K562 (cell line): ENCODE data around the gene RASSF7. TPM values are rescaled to one million over a fixed set of nuclear protein-coding genes. Genes with fewer than 3 reads are reported as not detected.

Source experiments
- ATAC-seq: fragments of 200-7000 bp; cut with Tn5 transposase; 3 replicates; pipeline ENCODE4 v1.9.1; 2020; ENCODE audit warnings: moderate library complexity
- BruUV-seq: library from RNA; stranded (reverse); fragments of 400-500 nt; replicated peaks from 2 replicates; lab custom pipeline; 2021; lab: Mats Ljungman, UMichigan
- CTCF ChIA-PET: fragments of 300-600 bp; formaldehyde crosslinking; extraction: SDS; loops from one replicate; lab custom pipeline; 2021; ENCODE audit warnings: low intra/inter-chr PET ratio; lab: Yijun Ruan, JAX
- POLR2A ChIA-PET: fragments of 300-600, 350-650 bp; sonication (Branson Sonifier 250); formaldehyde crosslinking; extraction: SDS; loops from one replicate; lab custom pipeline; 2021; ENCODE audit warnings: antibody characterized with exemption, inconsistent platforms; lab: Yijun Ruan, JAX
- DNase-seq, 4 experiments: peaks; one replicate each; pipeline versions ENCODE4 v3.0.0 to v3.0.0-alpha.2; 2011 to 2018; ENCODE audit warnings: low spot score in 3 of 4, mixed read lengths in 3 of 4; ENCODE audit errors: extremely low read depth in 1 of 4
- FAIRE-seq: peaks from 2 replicates; lab custom pipeline; 2011; peaks lifted over from hg19 to GRCh38; lab: Jason Lieb, UNC
- H2AFZ ChIP-seq: 2 replicates; pipeline ENCODE4 v1.6.0; 2011; ENCODE audit warnings: low read depth, low read length, control low read depth, inconsistent platforms
- H3K27ac ChIP-seq: fragments of 200-600 bp; 3 replicates; pipeline ENCODE4 v1.8.0; 2011; ENCODE audit warnings: low read depth, mild to moderate bottlenecking, control low read depth, inconsistent platforms, low read length, moderate library complexity, mixed read lengths; ENCODE audit errors: extremely low read depth
- H3K27me3 ChIP-seq, 2 experiments: fragments of 300-600 bp in 1 of 2; 2 replicates in 1 of 2; 3 replicates in 1 of 2; pipeline versions ENCODE4 v1.6.0 to v1.8.0; 2011; ENCODE audit warnings: inconsistent platforms in 2 of 2, low read length in 2 of 2, mild to moderate bottlenecking in 1 of 2, mixed read lengths in 1 of 2, moderate library complexity in 1 of 2; ENCODE audit not compliant: control insufficient read depth in 2 of 2, insufficient read depth in 2 of 2
- H3K36me3 ChIP-seq: fragments of 300-600 bp; 3 replicates; pipeline ENCODE4 v1.8.0; 2011; ENCODE audit warnings: mild to moderate bottlenecking, low read length, inconsistent platforms; ENCODE audit not compliant: control insufficient read depth, insufficient read depth
- H3K4me1 ChIP-seq, 2 experiments: fragments of 200-600 bp in 1 of 2; replicated peaks in 1 of 2; 2 replicates in 1 of 2; 3 replicates in 1 of 2; pipeline versions ENCODE4 v1.5.1 to v1.8.0; 2011; ENCODE audit warnings: inconsistent platforms in 2 of 2, low read length in 2 of 2, mild to moderate bottlenecking in 1 of 2, mixed read lengths in 1 of 2, moderate library complexity in 1 of 2; ENCODE audit not compliant: control insufficient read depth in 2 of 2, insufficient read depth in 2 of 2
- H3K4me2 ChIP-seq: 2 replicates; pipeline ENCODE4 v1.6.1; 2011; ENCODE audit warnings: low read length, control low read depth, inconsistent platforms, mixed read lengths; ENCODE audit not compliant: insufficient read depth
- H3K4me3 ChIP-seq: fragments of 200-600 bp; sonication (generic), shearing (Covaris generic); 2 replicates; pipeline ENCODE4 v1.5.1; 2016; ENCODE audit warnings: control low read depth, inconsistent platforms
- H3K79me2 ChIP-seq: fragments of 200-600 bp; 3 replicates; pipeline ENCODE4 v1.8.0; 2011; ENCODE audit warnings: low read length, inconsistent platforms; ENCODE audit not compliant: control insufficient read depth, insufficient read depth
- H3K9ac ChIP-seq, 2 experiments: 2 replicates each; pipeline versions ENCODE4 v1.6.0 to v1.6.1; 2011; ENCODE audit warnings: low read depth in 2 of 2, low read length in 2 of 2, control low read depth in 1 of 2, inconsistent platforms in 1 of 2, mild to moderate bottlenecking in 1 of 2, mixed read lengths in 1 of 2; ENCODE audit not compliant: insufficient read depth in 1 of 2
- H3K9me1 ChIP-seq: one replicate; pipeline ENCODE4 v1.6.0; 2011; ENCODE audit warnings: inconsistent platforms, mild to moderate bottlenecking, low read length, moderate library complexity; ENCODE audit not compliant: control insufficient read depth, insufficient read depth
- H3K9me3 ChIP-seq: replicated peaks from 2 replicates; pipeline ENCODE4 v1.5.1; 2011; ENCODE audit warnings: low read depth, low read length, inconsistent platforms; ENCODE audit not compliant: control insufficient read depth, insufficient read depth
- H4K20me1 ChIP-seq: replicated peaks from 2 replicates; pipeline ENCODE4 v1.6.1; 2011; ENCODE audit warnings: low read length, inconsistent platforms, mixed read lengths; ENCODE audit not compliant: control insufficient read depth, insufficient read depth
- BDP1 ChIP-seq: IDR thresholded peaks from 3 replicates; pipeline ENCODE4 v1.6.1; 2011; ENCODE audit not compliant: insufficient read length, insufficient read depth
- FOXJ3 ChIP-seq: sonication (generic); formaldehyde crosslinking; IDR thresholded peaks from 2 replicates; pipeline ENCODE4 v1.4.0; 2020; ENCODE audit warnings: mild to moderate bottlenecking, missing genetic modification reagents
- HMG20B ChIP-seq: fragments of 250-450 bp; sonication (Bioruptor Pico); IDR thresholded peaks from 2 replicates; pipeline ENCODE4 v1.5.0; 2021; ENCODE audit warnings: mild to moderate bottlenecking
- KHSRP ChIP-seq: fragments of 450-650 bp; IDR thresholded peaks from 2 replicates; pipeline ENCODE4 v1.6.1; 2017
- MAZ ChIP-seq, 2 experiments: fragments of 450-650 bp in 1 of 2; sonication (generic) in 1 of 2; formaldehyde crosslinking; IDR thresholded peaks in 1 of 2; conservative IDR thresholded peaks in 1 of 2; 2 replicates each; pipeline versions ENCODE4 v1.4.0 to v1.5.0; 2020; ENCODE audit warnings: mild to moderate bottlenecking in 1 of 2, missing genetic modification reagents in 1 of 2
- MLLT1 ChIP-seq, 2 experiments: fragments of 450-650 bp; IDR thresholded peaks; 2 replicates each; pipeline ENCODE4 v1.6.1; 2016
- MXI1 ChIP-seq: IDR thresholded peaks from 2 replicates; pipeline ENCODE4 v1.6.1; 2011; ENCODE audit warnings: low read depth, mild to moderate bottlenecking, improper control_type of control experiment, low read length
- NR1H2 ChIP-seq: sonication (generic); formaldehyde crosslinking; IDR thresholded peaks from 2 replicates; pipeline ENCODE4 v1.4.0; 2020; ENCODE audit warnings: mild to moderate bottlenecking, missing genetic modification reagents
- PTBP1 ChIP-seq: fragments of 200-400 bp; formaldehyde crosslinking; IDR thresholded peaks from 2 replicates; pipeline ENCODE4 v1.6.1; 2017; ENCODE audit warnings: low read depth, low read length
- RFX7 ChIP-seq: fragments of 250-450 bp; sonication (Bioruptor Pico); IDR thresholded peaks from 2 replicates; pipeline ENCODE4 v1.5.1; 2021; ENCODE audit warnings: mild to moderate bottlenecking
- SUPT5H ChIP-seq: fragments of 450-650 bp; IDR thresholded peaks from 2 replicates; pipeline ENCODE4 v1.6.1; 2016
- TCF3 ChIP-seq: sonication (generic); formaldehyde crosslinking; IDR thresholded peaks from 2 replicates; pipeline ENCODE4 v1.4.0; 2020; ENCODE audit warnings: mild to moderate bottlenecking, missing genetic modification reagents
- TOE1 ChIP-seq, 2 experiments: fragments of 450-650 bp in 1 of 2; sonication (generic) in 1 of 2; formaldehyde crosslinking in 1 of 2; IDR thresholded peaks; 2 replicates each; pipeline versions ENCODE4 v1.7.1 to v1.8.0; 2016 to 2022; ENCODE audit warnings: borderline replicate concordance in 2 of 2, mild to moderate bottlenecking in 2 of 2, antibody characterized with exemption in 1 of 2, inconsistent platforms in 1 of 2, low read depth in 1 of 2, missing genetic modification reagents in 1 of 2, moderate library complexity in 1 of 2
- TRIM28 ChIP-seq: fragments of 450-650 bp; IDR thresholded peaks from 2 replicates; pipeline ENCODE4 v1.6.1; 2017
- YY1 ChIP-seq, 3 experiments: IDR thresholded peaks; 2 replicates each; pipeline ENCODE4 v1.6.1; 2011; ENCODE audit warnings: low read length in 2 of 3, mild to moderate bottlenecking in 2 of 3, moderate library complexity in 2 of 3, borderline replicate concordance in 1 of 3, control low read depth in 1 of 3, low read depth in 1 of 3; ENCODE audit not compliant: insufficient read depth in 3 of 3, insufficient replicate concordance in 2 of 3, control insufficient read depth in 1 of 3, insufficient read length in 1 of 3; ENCODE audit errors: extremely low read depth in 1 of 3
- ZBTB33 ChIP-seq: sonication (generic); formaldehyde crosslinking; IDR thresholded peaks from 2 replicates; pipeline ENCODE4 v1.8.1; 2023; ENCODE audit warnings: mild to moderate bottlenecking, missing genetic modification reagents
- ZNF695 ChIP-seq: fragments of 450-650 bp; formaldehyde crosslinking; IDR thresholded peaks from 2 replicates; pipeline ENCODE4 v1.4.0; 2020; ENCODE audit warnings: mild to moderate bottlenecking, moderate library complexity
- ZNF785 ChIP-seq: fragments of 250-450 bp; sonication (Bioruptor Pico); IDR thresholded peaks from 2 replicates; pipeline ENCODE4 v1.4.0; 2020; ENCODE audit warnings: mild to moderate bottlenecking
- WGBS: fragments of 100-300 bp; shearing (Covaris generic); methylation state at CpG from one replicate; pipeline ENCODE4 v1.1.6; 2016; ENCODE audit warnings: low coverage, mixed read lengths; ENCODE audit not compliant: insufficient coverage; ENCODE audit errors: missing lambda C conversion rate; 5-methylcytosine and 5-hydroxymethylcytosine counted together
- in situ Hi-C: fragments of 300-500 bp; cut with MboI; formaldehyde crosslinking; loops from 4 replicates; pipeline ENCODE4 v1.15.0; 2018; ENCODE audit warnings: inconsistent platforms, mixed read lengths
- intact Hi-C: fragments of 100-400 bp; cut with micrococcal nuclease; formaldehyde crosslinking; loops from 2 replicates; pipeline ENCODE4 v1.14.2; 2022
- polyA plus RNA-seq, 8 experiments: library from polyadenylated mRNA; depleted of rRNA in 4 of 8; stranded (reverse) in 5 of 8; unstranded in 3 of 8; fragments of >200 nt; fragmentation: Nextera tagmentation in 2 of 8; fragmentation: Illumina TruSeq in 1 of 8; extraction: Ambion mirVana in 2 of 8; extraction: Trizol in 1 of 8; gene quantifications; 2 replicates each; pipeline versions ENCODE4 v1.2.1 to v1.2.3, GENCODE V29; 2011 to 2014; ENCODE audit warnings: inconsistent platforms in 1 of 8, missing spikeins in 1 of 8
- total RNA-seq, 7 experiments: library from RNA; depleted of rRNA in 6 of 7; stranded (reverse); fragments of >200 nt in 6 of 7; fragmentation: Illumina TruSeq in 2 of 7; extraction: Trizol in 2 of 7; gene quantifications; 2 replicates each; pipeline versions ENCODE4 v1.2.1 to v1.2.3, GENCODE V29; 2011 to 2021; ENCODE audit warnings: low replicate concordance in 1 of 7

RASSF7 gene
- total and polyA plus RNA-seq, 9 of the 15 experiments (the other 6 are each of a cell fraction or from before 2014, with no cell fraction given): 0.41 to 45.2 (median 18.6) TPM

GRCh38 chr11:575996-576768 is 15.4 kb downstream of the RASSF7 start, which contains the start of gene PHRF1:
PHRF1 (plus strand) TSS chr11:576470; CDS start chr11:581513, 5,043 bp downstream.
- Histone ChIP-seq H3K9me3 (no peaks in the 10 kb centered on the region), H3K4me2 (peak within 1 kb of the TSS; percentile 97), H3K4me1 (peaks cover 44 to 74% of the 10 kb centered on the region in 2 experiments), H4K20me1 (peaks cover 40% of the 10 kb centered on the region), H3K36me3 (peaks cover 36% of the 10 kb centered on the region; the same call in 2 of the 3 replicates), H2AFZ (peak within 1 kb of the TSS; percentile 99), H3K9ac (peak within 1 kb of the TSS; percentile 97 to 100), H3K9me1 (peaks cover 12% of the 10 kb centered on the region), H3K27ac (peak within 1 kb of the TSS; percentile 100), H3K27me3 (no peaks in the 10 kb centered on the region), H3K4me3 (peak within 1 kb of the TSS; percentile 90), H3K79me2 (peaks cover 67% of the 10 kb centered on the region)
- DNase-seq (peak; percentile 75 to 99 (median 94)), ATAC-seq (peak; percentile 89), FAIRE-seq (peak; percentile 32)
- intact Hi-C loops (no loop called here), in situ Hi-C loops (no loop called here)
- no TSS peak for BruUV-seq
- WGBS: 2% methylated on average over 37 of the region's 99 CpGs
- CTCF ChIA-PET: no interaction called here
- POLR2A ChIA-PET: interaction anchor here (0.5 to 1.2 kb wide), 11 partner anchors 8 to 373 kb away, joined by 3 to 6 read pairs (median 3); no protein-coding TSS in a partner anchor
- no peak for TF ChIP-seq BDP1
- no peak for TF ChIP-seq PTBP1
- TF ChIP-seq TOE1 (IDR thresholded peaks at IDR 0.05; ENCODE audit: borderline replicate concordance): peak; percentile 94
- TF ChIP-seq TOE1 (CRISPR knock-in tag; IDR thresholded peaks at IDR 0.05; ENCODE audit: borderline replicate concordance, low read depth): no peak
- TF ChIP-seq KHSRP: no peak
- no peak for TF ChIP-seq RFX7 (CRISPR knock-in tag)
- TF ChIP-seq TCF3: no peak
- no peak for TF ChIP-seq HMG20B (CRISPR knock-in tag)
- TF ChIP-seq SUPT5H: peak; percentile 68
- TF ChIP-seq YY1 (IDR thresholded peaks at IDR 0.05; ENCODE audit: borderline replicate concordance in 1 of 3, control insufficient read depth in 1 of 3, extremely low read depth in 1 of 3, insufficient read depth in 3 of 3, insufficient read length in 1 of 3, insufficient replicate concordance in 2 of 3, low read depth in 1 of 3, low read length in 2 of 3): peak in 2 of 3 experiments; percentile 36 to 51
- no peak for TF ChIP-seq ZNF695 (CRISPR knock-in tag)
- TF ChIP-seq TRIM28: peak; percentile 61
- TF ChIP-seq MLLT1 (IDR thresholded peaks at IDR 0.05): no peak
- no peak for TF ChIP-seq ZNF785 (CRISPR knock-in tag)
- TF ChIP-seq ZBTB33 (CRISPR knock-in tag): peak; percentile 32; the same call in 1 of the 2 replicates
- TF ChIP-seq MXI1: 0 out of 2 replicates have a peak, but pooled peaks have one; percentile 38
- no peak for TF ChIP-seq FOXJ3 (CRISPR knock-in tag)
- peak; percentile 43 to 49 for TF ChIP-seq MAZ (CRISPR knock-in tag; conservative IDR thresholded peaks at IDR 0.05 in 1 of 2, IDR thresholded peaks at IDR 0.05 in 1 of 2)
- TF ChIP-seq NR1H2: no peak
